ENCODE results near the gene ADAM8. TPM values are rescaled to one million over a fixed set of nuclear protein-coding genes. Genes with fewer than 3 reads are reported as not detected.
"Not testable (repeated sequence)": the region's sequence is repeated elsewhere in the genome, so short reads cannot be mapped to it uniquely, and the experiment has no call there.

ADAM8 gene
- total RNA-seq, 1 donor from 2014 or later = 157 TPM

- intact Hi-C loops (cut with micrococcal nuclease) = no loop called here
These were observed 40.0 kb downstream of the ADAM8 start for GRCh38 chr10:133236401-133237240.

GRCh38 chr10:133235932-133236331 is 40.7 kb downstream of the ADAM8 start:
- intact Hi-C loops (cut with micrococcal nuclease) = no loop called here

- intact Hi-C loops (cut with micrococcal nuclease) = no loop called here
These were observed 41.3 kb downstream of the ADAM8 start for GRCh38 chr10:133235265-133235855.

GRCh38 chr10:133234796-133235195 is 41.9 kb downstream of the ADAM8 start:
- intact Hi-C loops (cut with micrococcal nuclease) = not testable (repeated sequence)

- intact Hi-C loops (cut with micrococcal nuclease) = no loop called here
These were observed 44.6 kb downstream of the ADAM8 start for GRCh38 chr10:133231946-133232574.

GRCh38 chr10:133231244-133231945 is 45.3 kb downstream of the ADAM8 start:
- intact Hi-C loops (cut with micrococcal nuclease) = no loop called here

- intact Hi-C loops (cut with micrococcal nuclease) = no loop called here
These were observed 46.1 kb downstream of the ADAM8 start for GRCh38 chr10:133230387-133231195.

GRCh38 chr10:133230044-133230361 is 46.7 kb downstream of the ADAM8 start, which contains the start of gene UTF1:
UTF1 (plus strand) TSS chr10:133230217; CDS start chr10:133230289, 72 bp downstream.
- intact Hi-C loops (cut with micrococcal nuclease) = no loop called here

- intact Hi-C loops (cut with micrococcal nuclease) = loop anchor here (5.0 kb wide), 1 partner anchor 87 kb away; no protein-coding TSS in a partner anchor
These were observed 47.2 kb downstream of the ADAM8 start for GRCh38 chr10:133229265-133230043.

GRCh38 chr10:133227256-133227655 is 49.4 kb downstream of the ADAM8 start:
- intact Hi-C loops (cut with micrococcal nuclease) = loop anchor here (5.0 kb wide), 1 partner anchor 85 kb away; no protein-coding TSS in a partner anchor

GRCh38 chr10:133226251-133226808 is 50.3 kb downstream of the ADAM8 start:
- intact Hi-C loops (cut with micrococcal nuclease) = loop anchor here (5.0 kb wide), 1 partner anchor 84 kb away; no protein-coding TSS in a partner anchor

GRCh38 chr10:133225707-133226191 is 50.9 kb downstream of the ADAM8 start:
- intact Hi-C loops (cut with micrococcal nuclease) = loop anchor here (5.0 kb wide), 1 partner anchor 83 kb away; no protein-coding TSS in a partner anchor

GRCh38 chr10:133224756-133225372 is 51.8 kb downstream of the ADAM8 start:
- intact Hi-C loops (cut with micrococcal nuclease) = loop anchor here (5.0 kb wide), 1 partner anchor 83 kb away; no protein-coding TSS in a partner anchor

- intact Hi-C loops (cut with micrococcal nuclease) = no loop called here
These were observed 52.6 kb downstream of the ADAM8 start for GRCh38 chr10:133224076-133224475.

- intact Hi-C loops (cut with micrococcal nuclease) = not testable (repeated sequence)
These were observed 54.9 kb downstream of the ADAM8 start for GRCh38 chr10:133221756-133222155.

- intact Hi-C loops (cut with micrococcal nuclease) = no loop called here
These were observed 55.3 kb downstream of the ADAM8 start for GRCh38 chr10:133221331-133221730.

- intact Hi-C loops (cut with micrococcal nuclease) = no loop called here
These were observed 56.9 kb downstream of the ADAM8 start for GRCh38 chr10:133219782-133220181.

GRCh38 chr10:133218891-133219290 is 57.8 kb downstream of the ADAM8 start:
- intact Hi-C loops (cut with micrococcal nuclease) = no loop called here

Measured in T-helper 2 cell treated with Interferon-gamma antibody and Interleukin-4, amounts not matched to agents 100 ng/mL and 5 ng/mL, for 36 hours (primary cell).